Stimulated activated CD8-positive, alpha-beta memory T cell treated with anti-CD3 and anti-CD28 coated beads, Interleukin-12 subunit alpha, Interleukin-12 subunit beta, amount 100 ng/mL, for 4 hours (primary cell): Measurements from ENCODE around the gene C1QL1.
"Not testable (repeated sequence)": the region's sequence is repeated elsewhere in the genome, so short reads cannot be mapped to it uniquely, and the experiment has no call there.

ENCODE experiments used
- DNase-seq: peaks from one replicate; pipeline ENCODE4 v3.0.0-alpha.2; 2020; ENCODE audit warnings: low read depth

C1QL1 gene

DNA sequence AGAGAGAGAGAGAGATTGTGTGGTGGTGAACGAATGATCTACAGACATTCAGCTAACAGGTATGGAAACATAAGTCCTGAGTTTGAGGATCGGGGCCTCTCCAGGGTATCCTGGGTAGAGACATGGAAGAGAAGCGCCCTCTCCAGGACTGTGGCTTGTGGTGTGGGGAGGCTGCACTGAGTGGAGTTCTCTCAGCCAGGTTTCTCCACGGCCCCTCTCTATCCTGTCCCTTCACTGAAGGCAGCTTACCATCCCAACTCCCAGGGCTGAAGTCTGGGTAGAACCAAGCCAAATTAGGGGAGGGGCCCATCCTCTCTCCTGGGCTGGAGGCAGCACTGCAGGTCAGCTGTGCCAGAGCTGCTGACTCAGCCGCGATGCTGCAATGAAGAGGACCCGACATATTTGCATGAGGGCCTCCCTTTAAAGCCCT, 6.2 kb downstream of the C1QL1 start:
- no peak for DNase-seq

DNA sequence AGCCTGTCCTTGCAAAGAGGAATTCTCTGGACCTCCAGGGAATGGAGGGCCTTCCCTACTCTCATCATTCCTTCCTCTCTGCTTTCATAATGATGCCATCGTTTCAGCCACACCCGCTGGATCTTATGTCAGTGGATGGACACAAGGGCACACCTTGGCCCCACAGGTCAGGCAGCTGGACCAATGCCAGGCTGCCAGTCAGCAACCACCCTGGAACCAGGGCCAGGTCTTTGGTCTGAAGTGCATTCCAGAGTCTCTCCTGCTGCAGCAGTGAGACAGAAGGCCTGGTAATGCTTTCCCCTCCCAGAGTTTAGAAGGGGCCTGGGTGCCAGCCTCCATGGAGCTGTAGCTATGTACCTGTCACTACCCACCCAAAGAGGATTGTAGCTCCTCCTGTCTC, 7.4 kb downstream of the C1QL1 start:
- DNase-seq, result no peak

DNA sequence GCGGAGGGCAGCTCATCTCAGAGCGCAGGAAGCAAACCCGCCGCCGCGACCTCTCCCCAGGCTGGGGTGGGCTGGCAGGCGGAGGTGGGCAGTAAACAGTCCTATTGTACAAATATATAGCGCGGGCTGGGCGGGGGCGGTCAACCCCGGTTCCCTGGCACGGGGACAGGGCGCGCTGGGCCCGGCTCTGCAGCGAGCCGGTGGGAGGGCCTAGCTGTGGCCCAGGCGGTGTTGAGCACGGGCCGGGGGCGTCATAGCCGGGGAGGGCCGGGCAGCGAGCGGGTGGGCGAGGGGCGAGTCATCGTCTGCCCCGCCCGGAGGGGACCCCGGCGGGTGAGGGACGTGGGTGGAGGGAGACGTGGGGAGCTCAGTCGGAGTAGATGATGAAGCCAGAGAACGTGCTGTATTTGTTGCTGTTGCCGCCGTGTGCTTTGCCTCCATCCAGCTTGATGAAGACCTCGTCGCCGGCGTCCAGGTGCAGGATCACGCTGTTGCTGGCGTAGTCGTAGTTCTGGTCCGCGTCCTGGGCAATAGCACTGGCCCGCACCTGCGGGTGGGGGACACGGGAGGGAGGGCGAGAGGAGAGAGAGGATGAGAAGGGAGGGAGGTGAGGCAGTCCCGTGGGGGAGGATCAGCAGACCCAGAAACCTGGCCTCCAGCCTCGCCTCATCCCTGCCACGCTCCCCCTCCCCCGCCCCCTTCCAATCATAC, 8.1 kb downstream of the C1QL1 start:
- peak; percentile 43 for DNase-seq

DNA sequence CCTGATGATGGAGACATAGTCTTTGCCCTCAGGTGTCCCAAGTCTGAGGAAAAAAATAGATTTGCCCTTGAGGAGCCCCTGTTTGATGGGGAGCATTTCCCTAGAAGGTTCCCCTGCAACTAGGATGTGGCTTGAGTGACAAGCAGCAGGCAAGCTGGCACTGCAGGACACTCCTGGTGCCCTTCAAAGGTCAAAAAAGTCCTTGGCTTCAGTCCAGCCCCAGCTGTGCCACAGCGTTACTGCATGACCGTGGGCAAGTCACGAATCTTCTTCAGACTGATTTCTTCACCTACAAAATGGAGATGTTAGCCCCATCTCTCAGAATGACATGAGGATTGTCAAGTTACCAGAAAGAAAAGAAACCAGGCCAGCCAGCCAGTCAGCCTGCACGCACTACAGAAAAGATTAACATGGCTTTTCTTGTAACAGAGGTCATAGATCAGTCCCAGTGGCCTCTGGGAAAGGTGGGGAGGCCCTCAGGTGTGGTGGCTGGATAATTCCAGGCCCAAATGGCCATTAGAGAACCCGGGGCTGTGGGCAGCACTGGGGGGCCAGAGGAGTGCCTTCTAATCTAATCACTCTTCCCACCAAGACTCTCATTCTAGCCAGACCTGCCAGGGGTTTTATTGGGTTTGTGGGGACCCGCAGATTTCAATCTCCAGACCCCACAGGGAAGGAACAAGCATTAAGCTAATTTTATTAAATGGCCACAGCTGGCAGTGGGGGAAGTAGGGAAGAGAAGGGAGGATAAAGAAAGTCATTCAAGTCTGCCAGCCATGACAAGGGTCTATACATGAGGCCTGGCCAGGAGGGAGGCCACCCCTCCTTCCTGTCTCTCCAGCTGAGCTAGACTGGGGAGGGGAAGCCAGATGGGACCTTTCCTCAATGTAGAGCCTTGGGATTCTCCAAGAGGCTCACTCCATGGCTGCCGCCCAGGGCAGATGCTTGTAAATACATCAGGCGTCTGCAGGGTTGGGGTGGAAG, 10.8 kb downstream of the C1QL1 start:
- no peak for DNase-seq

DNA sequence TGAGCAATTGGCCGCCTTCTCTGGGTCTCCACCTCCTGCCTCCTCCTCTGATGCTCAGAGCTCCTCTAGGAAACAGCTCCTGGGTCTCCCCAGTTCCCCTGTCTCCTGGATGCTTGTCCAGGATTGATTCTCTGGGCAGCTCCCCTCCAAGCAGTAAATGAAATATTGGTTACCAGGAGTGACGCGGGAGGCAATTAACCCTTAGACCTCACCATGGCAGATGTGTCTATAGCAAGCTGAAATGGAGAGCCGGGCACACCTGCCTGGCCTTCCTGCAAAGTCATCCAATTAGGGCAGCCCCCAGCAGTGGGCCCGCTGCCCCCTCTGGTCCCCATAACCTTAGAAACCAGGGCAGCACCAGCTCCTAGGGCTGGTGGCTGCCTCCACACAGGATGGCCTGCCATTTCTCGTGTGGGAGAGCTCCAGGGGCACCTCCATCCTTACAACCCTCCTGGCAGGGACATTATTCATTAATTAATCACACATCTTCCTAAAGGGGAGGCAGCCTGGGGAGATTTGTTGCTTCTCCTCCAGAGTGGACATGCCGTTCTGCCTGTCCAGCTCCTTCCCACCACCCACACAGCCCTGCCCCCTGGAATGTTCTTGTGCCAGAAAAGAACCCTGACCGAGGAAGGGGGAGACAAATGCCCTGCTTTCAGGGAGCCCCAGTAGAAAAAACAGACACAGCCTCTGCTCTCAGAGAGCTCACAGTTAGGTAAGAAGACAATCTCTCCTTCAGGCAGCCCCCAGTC, 12.3 kb downstream of the C1QL1 start:
- DNase-seq, result no peak

DNA sequence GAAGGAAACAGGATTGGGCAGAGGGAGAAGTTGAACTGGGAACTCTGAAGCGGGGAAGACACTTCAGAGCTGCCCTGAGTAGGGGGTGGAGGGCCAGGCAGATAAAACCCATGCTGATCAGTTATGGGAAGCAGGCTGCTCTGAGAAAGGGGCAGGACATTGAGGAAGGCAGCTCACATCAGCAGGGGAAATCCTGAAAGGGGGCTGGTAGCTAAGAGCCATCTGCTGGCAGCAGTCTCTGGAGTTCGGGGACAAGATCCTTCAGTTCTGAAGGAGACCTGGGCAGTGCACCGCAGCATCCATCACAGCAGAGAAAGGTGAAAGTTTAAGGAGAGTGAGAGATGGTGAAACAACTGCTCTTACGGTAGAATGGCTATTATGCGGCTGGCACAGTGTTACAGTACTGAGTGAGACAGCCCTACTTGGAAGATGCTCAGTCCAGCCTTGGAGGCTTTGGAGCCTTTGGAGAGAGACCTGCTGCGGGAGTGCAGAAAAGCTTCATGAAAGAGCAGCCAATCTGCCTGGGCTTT, 15.1 kb downstream of the C1QL1 start:
- DNase-seq, result no peak

DNA sequence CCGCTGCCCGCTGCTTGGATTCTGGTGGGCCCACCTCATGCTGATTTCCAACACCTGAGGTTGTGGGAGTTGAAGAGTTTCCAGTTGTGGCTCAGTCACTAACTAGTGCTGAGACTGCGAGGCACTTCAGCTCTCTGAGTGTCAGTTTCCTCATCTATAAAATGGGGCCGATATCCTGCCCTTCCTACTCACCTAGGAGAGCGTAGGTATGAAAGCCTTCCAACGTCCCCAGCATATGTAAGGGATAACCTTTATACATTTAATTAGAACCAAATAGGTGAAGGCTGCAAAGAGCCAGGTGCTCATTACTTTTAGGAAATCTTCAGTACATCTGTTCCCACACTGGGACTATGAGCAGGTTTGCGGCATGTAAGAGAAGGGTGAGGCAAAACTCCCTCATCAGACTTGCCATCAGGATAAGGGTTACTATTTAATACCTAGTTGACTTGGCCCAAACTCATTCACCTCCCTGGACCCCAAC, 19.7 kb downstream of the C1QL1 start:
- DNase-seq, result no peak

DNA sequence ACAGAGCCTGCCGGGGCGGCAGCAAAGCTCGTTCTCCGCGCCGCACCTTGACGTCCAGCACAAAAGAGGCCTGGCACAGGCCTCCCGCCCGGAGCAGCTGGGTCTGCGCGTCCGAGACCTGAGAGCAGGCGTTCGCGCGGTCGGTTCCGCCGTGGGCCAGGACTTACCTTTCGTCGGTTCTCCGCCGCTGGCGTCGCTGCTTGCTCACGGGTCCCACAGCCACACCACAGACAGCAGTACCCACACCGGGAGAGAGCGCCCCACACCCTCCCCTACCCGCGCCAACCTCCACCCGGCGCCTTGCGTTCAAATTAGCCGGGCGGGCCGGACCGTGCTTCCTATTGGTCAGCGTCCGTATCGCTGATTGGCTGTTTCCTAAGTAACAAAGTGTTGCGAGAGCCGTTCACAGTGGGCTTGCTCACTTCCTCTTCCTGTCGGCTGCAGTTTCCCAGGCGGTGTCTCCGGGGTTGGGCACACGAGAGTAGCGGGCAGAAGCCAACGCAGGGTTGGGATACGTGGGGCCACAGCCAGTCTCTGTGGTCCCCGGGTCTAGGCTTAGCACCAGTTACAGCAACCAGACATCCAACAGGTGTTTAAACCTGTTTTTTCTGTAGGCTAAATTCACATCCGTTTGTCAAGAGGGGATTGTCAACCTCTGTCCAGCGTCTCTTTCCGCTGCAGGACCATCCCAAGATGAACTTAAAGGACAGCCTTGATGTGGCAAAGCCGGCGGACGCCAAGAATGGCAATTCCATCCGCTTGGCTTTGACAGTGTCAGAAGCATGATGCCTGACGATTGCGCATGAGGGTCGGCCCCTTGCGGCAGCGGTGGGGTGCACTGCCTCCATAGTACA, 20.4 kb downstream of the C1QL1 start, which contains the start of gene KIF18B:
Gene KIF18B, minus strand, starts transcription at position 313 of the 854 bp plus-strand sequence. CDS start 11,429 bp downstream, outside the sequence.
- DNase-seq, result peak; percentile 69

DNA sequence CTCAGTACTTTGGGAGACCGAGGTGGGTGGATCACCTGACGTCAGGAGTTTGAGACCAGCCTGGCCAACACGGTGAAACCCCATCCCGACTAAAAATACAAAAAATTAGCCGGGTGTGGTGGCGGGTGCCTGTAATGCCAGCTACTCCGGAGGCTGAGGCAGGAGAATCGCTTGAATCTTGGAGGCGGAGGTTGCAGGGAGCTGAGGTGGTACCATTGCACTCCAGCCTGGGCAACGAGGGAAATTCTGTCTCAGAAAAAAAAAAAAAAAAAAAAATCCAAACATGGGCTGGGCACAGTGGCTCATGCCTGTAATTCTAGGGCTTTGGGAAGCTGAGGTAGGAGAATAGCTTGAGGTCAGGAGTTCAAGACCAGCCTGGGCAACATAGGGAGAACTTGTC, 22.5 kb downstream of the C1QL1 start:
- DNase-seq, result not testable (repeated sequence)

DNA sequence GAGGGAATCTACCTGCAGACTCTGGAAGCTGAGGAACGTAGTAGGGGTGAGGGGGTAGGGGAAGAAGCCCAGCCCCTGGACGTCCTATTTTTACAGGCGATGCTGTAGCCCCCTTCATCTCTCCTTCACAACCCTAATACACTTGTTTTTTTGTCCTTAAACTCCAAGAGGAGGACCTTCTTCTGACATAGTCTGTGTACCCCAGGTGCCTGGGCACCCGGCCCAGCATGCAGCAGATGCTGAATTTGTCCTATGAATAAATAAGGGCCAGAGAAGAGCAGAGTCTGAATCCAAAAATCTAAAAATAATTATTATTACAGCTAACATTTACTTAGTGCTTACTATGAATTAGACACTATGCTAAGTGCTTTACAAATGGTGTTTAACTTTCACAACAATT, 25.6 kb downstream of the C1QL1 start:
- no peak for DNase-seq

DNA sequence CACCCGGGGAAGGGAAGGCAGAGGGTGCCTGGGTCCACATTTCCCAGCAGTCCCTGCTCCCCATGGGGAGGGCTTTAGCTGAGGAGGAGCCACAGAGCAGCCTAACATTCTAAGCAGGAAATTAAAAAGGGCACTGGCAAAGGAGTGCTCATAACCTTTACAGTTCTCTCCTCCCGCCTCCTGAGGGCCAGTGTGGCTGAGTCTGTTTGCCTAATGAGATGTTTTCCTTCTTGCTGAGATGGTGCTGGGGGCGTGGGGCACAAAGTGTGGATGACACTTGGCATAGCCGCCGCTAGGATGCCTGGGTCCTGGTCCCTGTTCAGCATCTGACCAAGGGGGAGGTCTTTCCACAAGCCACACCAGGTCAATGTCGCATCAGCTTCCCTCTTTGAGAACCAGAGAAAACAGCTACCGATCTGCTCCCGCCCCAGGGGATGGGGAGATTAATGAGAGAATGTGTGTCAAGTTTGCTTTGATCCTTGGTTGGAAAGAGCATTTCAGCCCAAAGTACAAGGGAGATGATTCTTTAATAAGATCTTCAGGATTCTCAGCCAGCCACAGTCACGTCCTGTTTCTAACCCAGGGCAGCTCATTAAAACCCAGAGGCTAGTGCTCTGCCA, 26.3 kb downstream of the C1QL1 start:
- no peak for DNase-seq

DNA sequence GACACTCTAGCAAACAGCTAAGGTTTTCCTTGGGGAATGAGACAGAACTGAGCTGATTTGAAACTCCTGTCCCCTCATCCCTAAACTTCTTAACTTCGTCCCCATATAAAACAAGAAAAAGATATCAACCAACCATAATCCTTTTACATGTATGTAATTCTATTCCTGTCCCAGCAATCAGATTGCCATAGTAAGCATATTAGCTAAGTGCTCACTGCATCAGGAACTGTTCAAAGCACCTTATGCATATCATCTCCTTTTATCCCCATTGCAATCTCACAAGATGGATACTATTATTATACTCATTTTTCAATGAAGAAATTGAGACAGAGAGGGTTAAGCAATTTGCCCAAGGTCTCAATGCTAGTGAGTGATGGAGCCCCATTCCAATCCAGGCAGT, 27.3 kb downstream of the C1QL1 start:
- DNase-seq, result no peak

DNA sequence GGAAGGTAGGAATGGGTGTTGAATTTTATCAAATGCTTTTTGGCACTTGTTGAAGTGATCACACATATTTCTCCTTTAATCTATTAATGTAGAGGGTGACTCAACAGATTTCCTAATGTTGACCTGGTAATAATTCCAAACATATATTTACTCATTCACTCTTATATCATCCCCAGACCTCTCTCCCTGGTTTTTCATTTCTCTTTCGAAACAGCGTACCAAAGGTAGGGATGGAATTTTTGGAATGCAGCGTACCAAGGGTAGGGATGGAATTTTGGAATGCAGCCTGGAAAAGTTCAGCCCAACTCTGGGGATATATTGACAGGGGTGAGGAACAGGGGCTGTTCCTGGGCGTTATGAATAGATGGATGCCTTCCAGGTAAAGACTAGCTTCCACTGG, 27.8 kb downstream of the C1QL1 start:
- no peak for DNase-seq

DNA sequence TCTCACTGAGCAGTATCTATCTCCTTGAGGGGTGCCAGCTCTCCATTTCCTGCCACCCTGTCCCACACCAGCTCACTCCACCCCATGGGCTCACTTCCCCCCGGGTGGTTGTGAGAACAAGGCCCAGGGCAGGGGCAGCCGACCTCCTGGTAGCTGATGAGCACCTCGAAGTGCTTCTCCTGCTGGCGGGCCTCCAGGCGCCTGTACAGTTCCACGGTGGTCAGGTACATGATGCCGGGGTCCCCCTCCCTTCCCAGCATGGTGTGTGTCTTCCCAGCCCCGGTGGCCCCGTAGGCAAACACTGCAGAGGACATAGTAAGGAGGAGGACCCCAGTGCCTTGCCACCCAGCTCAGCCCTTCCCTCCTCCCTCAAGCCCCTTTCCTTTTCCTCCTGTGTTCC, 33.0 kb downstream of the C1QL1 start:
- DNase-seq, result no peak

DNA sequence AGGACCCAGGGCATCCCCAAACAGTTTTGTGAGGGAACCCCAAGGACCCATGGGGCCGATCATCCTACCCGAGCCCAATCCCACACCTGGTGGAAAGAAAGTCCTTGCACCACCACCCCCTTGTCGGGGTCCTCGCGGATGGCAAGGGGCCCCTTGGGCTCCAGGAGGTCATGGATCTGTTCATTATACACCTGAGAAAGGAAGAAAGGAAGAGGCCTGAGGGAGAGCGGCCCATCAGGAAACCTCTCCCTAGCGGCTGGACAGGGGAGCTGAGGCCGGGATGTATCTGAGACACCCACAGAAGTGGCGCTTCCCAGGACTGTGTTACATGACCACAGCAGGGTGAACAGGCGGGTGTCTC, 33.4 kb downstream of the C1QL1 start:
- DNase-seq, result no peak

DNA sequence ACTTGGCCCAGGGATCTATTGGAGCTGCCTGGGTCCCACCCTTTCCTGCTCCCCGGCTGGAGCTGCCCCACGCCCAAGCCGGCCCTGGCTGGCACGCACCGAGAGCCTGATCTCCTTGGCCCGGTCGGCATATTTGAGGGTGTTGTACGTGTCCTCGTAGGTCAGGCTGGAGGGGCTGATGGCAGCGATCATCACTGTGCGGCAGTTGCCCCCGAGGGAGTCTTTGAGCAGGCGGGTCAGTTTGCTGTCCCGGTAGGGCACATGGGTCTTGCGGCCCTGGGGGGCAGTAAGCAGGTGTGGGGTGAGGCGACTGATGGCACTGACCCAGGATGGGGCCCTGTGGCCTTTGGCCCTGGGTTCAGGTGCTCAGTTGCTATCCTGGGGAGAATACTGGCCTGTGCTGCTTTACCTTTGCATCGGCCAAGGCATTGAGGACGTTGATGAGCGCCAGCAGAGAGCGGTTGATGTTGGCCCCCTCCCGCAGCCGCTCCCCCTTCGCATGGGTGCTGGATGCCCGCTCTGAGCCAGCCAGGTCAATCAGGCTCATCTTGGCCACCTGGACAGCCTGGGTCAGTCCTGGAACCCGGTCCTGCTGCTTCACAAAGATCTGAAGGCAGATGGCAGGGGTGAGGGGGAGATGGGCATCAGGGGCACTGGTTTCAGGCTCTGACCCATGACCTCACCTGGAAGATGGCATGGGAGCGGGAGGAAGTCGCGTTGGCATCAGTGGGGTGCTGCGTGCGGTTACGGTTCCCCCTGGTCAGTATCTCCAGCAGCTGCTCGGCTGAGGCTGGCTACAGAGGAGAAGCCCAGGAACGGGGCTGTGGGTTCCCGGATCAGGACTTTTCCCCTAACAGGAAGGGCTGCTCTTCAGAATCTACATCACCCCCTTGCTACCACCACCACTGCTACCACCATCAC, 34.0 kb downstream of the C1QL1 start:
- no peak for DNase-seq

DNA sequence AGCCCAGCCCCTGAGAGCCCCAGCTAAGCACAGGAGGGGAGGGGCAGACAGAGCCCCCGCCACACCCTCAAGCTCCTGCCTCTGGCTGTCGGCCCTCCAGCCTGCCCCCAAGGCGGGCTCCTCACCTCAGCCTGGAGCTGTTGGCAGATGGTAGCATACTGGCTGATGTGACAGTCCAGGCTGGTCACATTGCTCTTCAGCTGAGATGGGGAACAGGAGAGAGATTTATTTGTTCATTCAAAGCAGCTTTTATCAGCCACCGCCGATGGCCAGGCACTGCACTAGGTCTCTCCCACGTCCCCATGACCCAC, 35.4 kb downstream of the C1QL1 start:
- no peak for DNase-seq

DNA sequence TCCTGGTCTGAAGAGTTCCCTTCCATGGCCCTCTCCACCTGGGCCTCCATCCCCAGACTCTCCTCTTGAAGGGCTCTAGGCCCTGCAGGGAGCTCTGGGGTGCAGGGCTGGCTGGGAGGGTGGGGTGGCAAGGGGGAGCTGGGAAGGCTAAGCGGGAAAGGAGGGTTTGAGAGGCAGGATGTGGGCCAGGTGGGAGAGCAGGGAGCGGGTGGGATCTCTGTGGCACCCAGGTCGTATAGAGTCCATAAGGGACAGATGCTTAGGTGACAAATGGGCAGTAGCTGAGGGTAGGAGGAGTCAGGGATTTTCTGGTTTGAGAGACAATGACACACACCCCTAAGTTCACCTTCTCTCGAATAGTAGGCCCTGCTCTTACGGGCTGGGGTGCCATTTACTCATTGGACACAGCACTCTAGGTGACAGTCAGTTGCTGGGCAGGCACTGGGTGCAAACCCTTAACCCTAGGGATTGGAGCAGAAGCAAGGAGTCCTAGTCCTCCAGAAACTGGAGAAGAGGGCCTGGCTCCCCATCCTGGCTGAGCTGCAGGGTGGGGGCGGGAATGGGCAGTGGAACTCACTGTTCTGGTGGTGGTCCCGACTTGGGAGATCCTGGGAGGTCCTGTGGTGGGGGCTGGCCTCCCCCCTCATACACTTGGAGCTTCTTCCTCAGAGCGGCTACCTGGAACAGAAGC, 35.9 kb downstream of the C1QL1 start:
- no peak for DNase-seq

DNA sequence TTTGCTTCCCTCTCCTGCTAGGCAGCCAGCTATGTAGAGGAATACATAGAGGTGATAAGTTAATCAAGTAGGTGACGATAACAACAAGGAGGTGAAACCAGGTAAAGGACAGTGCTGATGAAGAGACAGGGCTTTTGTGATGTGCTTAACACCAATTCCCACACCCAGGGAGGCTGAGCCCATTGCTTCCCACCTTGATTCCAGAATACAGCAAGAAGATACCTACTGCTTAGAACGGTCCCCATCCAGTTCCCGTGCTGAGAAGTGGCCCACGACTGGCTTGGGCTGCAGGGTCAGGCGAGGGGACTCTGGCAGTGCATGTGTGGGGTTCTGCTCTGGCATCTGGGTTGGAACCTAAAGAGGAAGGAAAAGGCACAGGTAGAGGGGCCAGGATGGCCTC, 36.7 kb downstream of the C1QL1 start:
- no peak for DNase-seq
